ENCODE data around the gene CTLA4.

CTLA4 gene

DNA sequence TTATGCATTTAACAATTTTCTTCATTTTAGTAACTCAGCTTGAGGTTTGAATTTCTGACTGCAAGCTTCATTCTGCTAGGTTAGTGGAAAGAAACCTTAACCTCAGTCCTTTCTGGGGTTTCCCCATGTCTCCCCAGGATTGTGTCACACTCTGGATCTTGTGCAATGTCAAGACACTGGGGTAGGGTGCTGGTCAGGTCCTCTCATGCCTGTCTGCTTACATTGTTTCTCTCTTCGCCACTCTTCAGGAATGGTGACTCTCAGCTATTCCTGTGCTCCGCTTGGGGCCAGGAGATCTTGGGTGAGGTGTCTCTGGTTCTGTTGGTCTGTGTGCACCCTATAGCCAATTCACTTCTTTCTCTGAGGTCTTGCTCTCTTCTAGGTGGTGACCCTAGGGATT is 23.9 kb downstream of the CTLA4 start:
- no peak for DNase-seq (ENCODE audit: low spot score)

DNA sequence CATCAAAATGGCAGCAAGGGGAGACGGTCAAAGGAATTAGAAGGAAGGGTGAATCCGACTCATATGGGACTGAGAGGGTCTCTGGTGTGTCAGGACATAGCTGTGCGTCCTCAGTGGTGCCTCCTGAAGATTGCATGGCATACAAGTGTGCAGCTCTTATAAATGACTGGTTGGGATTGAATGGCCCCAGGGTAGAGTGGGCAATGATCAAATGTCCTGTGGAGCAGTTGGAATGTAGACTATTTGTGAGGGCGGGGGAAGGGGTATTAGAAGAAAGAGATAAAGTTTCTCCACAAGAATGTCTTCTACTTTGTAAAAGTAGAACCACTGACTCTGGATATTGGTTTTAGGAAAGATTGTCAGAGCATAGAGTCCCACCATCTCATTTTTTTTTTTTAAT is 24.6 kb downstream of the CTLA4 start:
- DNase-seq (ENCODE audit: low spot score), result no peak

DNA sequence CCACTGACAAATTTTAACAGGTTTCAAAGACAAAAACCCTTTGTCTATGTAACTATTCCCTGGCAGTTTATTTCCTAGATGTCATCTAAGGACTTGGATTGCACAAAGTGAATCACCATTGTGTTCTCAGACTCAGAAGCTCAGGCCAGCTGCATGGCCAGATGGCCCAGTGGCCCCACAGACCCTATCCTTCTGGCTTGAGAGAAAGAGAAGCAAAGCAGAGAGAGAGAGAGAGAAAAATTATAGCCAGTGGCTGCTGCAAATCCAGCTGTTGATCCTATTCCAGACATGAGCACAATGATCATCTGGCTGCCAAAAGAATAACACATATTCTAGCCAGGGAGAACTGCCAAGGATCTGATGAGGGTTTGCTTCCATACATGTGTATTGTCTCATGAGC is 25.8 kb downstream of the CTLA4 start:
- DNase-seq (ENCODE audit: low spot score), result no peak

DNA sequence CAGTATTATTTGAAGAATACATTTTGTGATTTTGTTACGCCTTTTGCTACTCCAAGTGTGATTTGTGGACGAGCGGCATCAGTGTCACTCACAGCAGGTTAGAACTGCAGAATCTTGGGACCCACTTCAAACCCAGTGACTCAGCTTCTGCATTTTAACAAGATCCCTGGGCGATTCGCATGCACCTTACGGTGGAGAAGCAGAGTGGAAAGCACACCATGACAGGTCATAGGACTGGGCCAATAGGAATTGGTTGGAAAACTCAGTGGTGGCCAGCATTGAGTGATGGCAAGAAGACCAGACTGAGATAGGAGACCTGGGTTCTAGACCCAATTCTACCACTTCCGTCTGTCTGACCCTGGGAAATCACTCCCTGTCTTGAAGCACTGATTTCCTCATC is 26.3 kb downstream of the CTLA4 start:
- DNase-seq (ENCODE audit: low spot score), result no peak

DNA sequence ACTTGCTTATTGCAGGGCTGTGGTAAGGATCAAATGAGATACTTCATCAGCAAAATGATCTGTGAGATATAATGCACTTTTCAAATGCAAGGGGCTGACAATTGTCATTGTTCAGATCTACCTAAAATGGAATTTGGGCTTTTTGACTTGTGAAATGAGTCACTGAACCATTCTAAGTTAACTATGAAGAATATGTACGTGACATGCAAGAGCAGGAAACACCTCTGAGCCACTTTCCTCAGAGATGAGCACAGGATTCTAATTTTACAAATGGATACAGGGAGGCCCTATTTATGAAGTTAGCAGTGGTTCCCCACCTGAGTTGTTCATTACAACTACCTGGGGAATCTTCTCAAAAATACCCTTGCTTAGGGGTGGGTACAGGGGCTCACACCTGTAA is 26.7 kb downstream of the CTLA4 start:
- DNase-seq (ENCODE audit: low spot score), result no peak

DNA sequence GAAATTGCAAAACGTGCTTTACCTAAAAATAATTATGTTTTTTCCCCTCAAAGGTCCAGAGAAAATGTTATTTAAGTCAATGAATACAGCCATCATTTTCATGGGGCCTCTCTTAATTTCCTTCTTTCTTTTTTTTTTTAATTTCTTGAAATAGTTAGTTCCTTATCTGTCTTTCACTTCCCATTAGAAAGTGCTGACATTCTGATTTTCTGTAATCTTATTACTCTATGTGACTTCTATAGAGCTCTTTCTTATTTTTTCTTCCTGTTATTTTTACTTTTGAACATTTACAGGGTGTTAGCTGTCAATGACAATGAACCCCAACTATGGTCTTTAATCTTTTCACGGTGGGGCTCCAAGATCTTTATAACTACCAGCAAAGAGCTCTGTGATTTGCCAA is 30.0 kb downstream of the CTLA4 start:
- DNase-seq (ENCODE audit: low spot score), result no peak

DNA sequence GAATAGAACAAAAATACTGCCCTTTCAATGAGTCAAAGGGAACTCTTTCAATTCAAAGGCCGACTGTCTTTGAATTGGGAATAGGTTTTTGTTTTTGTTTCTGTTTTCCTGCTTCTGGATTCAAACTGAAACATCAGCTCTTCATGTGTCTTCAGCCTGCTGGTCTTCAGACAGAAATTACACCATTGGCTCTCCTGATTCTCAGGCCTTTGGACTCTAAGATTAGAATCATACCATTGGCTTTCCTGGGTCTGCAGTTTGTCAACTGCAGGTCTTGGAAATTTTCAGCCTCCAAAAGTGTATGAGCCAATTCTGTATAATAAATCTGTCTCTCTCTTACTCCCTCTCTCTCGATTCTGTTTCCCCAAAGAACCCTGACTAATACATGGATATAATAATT is 31.1 kb downstream of the CTLA4 start:
- no peak for DNase-seq (ENCODE audit: low spot score)

DNA sequence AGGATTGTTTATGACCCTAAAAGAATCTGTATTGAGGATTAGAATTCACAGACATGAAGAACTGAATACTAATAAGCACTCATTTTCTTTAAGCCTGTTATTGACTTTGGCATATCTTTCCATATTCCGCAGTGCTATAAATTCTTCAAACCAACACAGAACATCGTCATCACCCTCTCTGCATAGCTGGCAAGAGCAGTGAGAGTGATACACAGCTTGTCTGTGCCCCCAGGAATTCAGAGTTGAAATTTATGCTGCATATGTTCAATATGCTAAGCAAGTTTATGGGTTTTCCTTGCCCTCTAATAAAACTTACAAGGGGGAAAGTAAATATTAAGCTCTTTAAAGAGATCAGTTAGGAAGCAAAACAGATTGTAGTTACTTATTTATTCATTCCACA is 32.7 kb downstream of the CTLA4 start:
- no peak for DNase-seq (ENCODE audit: low spot score)

DNA sequence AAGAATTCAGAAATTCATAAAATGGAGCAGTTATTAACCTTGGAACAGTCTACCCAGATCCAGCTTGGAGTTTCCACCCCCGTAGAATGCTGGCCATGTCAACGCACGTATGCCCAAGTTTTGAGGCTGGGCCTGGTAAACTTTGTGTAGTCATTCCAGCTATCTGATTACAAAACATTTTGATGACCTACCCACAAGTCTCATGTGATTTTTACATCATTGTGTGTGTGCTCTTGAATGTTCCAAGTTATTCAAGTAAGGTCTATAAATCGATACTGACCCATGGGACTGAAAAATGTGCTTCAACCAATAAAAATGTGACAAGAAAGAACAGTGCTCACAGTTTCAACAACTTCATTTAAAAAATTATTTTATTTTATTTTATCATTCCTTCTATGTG is 36.5 kb downstream of the CTLA4 start:
- no peak for DNase-seq (ENCODE audit: low spot score)

DNA sequence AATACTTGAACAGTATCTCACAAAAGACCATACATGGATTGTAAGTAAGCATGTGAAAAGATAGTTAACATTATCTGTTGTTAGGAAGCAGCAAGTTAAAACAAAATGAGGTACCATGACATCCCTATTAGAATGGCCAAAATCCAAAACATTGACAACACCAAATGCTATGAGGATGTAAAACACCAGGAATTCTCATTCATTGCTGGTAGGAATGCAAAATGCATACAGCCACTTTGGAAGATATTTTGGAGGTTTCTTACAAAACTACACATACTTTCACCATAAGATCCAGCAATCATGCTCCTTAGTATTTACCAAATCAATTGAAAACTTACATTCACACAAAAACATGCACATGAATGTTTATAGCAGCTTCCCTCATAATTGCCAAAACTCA is 38.1 kb downstream of the CTLA4 start:
- no peak for DNase-seq (ENCODE audit: low spot score)

DNA sequence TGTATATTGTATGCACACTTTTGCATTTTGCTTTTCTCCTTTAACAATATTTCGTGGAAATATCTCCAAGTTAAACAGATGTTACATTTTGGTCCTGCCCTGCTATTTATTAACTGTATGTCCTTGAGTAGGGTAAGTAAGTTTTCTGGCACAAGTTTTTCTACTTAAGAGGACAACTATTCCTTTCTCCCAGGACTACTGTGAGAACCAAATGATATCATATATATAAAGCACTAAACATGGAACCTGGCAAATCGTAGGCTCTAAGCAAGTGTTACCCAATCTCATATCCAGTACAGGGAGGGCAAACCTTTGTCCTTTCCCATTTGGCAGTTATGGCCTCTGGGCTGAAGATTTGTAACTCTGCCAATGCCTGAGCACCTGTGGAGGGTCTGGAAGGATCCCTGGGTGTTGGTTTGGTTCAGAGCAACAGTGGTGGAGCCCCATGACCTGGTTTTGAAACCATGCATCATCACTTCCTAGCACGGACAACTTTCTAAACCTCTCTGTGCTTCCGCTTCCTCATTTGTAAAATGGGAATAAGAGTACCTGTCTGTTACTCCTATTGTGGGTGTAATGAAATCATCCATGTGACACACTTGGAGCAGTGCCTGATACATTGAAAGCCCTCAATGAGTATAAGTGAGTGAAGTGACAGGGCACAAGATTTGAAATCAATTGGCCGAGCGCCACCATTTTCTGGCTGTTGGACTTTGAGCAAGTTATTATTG is 40.7 kb downstream of the CTLA4 start:
- DNase-seq (ENCODE audit: low spot score), result no peak

DNA sequence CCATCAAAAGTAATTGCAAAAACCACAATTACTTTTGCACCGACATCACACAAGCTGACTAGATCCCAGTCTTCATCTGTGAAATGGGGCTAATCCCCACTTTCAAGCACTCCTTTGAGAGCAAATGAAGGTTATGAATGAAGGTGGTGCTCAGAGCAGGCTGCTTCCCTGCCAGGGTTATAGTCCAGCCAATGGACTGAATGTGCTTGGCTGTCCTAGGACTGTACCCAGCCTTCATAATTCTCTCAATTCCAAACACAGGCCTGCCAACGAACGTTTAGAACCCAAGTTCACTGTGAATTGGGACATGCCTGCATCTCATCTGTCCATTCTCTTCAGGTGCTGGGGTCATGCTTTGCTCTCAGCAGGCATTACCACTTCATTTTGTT is 41.2 kb downstream of the CTLA4 start:
- no peak for DNase-seq (ENCODE audit: low spot score)

DNA sequence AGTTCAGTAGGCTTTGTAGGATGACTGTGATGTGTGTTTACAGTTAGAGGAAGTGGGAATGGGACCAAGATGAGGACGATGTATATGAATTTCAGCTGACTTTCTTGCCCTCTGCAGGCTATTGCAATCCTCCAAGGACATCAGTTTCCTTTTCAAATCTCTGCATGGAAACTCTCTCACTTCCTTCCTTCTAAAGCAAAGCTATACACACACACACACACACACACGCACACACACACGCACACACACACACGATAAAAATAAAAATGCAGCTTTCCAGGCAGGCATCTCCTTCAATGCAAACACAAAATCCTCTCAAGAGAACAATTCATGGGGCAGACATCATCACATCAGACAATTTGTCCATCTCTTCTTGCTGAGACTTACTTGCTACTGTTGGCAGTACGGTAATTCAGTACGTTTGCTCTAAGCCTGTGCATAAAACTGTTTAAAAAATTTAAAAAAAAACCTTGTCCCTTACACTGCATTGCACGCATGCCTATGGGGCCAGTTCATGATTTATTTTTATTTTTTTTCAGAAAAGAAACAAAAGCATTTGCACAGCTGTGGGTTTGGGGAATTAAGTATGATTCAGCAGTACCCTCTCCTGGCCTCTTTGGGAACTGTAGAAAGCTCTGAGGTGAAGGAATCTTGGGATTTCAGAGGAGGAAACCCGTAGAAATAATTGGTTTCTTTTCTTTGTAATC is 41.8 kb downstream of the CTLA4 start:
- DNase-seq (ENCODE audit: low spot score), result peak; percentile 29

DNA sequence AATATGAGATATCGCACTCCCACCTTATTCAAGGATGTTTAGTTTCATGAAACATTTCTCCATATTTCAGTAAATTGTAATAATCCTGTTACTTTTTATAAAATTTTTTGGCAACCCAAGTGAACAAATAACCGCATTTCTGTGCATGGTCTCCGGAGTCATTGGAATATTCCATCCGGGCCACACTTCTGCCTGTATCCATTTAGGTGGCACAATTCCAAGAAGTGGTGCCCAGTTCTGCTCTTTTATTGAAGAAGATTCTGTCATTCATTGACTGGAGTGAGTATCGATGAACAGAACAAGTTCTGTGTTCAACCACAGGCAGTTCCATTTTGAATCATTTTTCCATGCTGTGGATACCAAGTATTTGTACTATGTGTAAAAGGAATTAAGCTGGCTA is 42.4 kb downstream of the CTLA4 start:
- DNase-seq (ENCODE audit: low spot score), result no peak

DNA sequence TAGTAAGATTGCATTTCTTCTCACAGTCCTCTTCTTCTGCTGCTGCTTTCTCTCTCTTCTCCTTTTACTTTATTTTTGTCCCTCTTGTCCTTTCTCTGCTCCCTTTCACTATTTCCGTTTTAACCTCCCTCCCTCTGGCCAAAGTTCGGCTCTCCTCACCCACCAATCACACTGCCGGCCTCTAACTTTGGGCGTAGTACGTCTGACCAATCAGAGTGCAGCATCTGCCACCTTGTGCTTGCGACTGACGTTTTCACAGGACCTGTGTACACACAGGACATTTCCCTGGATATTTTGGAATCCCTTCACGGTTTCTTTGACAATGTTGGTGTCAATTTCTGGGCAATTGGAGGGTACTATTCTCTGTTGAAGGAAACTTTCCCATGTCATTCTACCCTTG is 46.4 kb downstream of the CTLA4 start:
- DNase-seq (ENCODE audit: low spot score), result no peak

DNA sequence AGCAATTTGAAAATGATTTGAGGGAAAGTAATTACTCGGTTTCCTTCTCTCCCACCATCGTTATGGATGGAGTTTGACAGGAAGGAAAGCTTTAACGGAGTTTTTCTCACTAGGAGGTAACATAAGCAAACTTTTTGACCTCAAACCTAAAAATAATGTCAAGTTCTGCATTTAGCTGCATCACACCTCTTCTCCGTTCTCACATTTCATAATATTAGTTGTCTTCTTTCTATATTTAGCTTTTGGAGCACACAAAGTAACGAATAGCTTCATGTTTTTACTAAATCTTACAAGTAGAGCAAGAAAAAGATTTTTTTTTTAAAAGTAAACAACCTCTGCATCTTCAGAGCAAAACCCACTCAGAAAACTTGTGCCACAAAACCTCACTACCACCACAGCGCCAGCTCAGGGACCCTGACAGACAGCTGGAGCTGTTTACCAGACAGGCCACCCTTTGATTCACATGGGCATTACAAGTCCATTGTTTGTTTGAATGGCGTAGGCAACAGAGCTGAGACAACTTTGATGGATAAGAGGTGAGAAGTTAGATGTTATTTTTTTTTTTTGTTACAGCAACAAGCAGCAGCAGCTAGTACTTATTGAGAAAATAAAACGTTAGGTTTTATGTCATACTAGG is 47.1 kb downstream of the CTLA4 start:
- no peak for DNase-seq (ENCODE audit: low spot score)

DNA sequence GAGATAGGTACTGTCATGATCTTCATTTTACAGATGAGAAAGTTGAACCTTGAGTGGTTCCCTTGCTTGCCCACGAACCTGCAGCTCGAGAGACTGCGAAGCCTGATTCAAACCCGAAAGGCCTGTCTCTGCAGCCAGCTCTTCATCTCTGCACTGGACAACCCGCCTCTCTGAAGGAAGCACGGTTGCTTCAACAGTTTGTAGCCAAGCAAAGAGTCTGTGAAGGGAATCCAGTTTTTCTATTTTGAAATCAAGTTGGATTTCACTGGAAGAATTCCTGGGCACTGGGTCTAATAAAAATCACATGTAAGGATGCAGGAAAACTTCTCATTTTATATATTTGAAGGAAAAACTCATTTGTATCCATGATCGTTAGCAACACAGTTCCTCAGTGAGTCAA is 47.7 kb downstream of the CTLA4 start:
- no peak for DNase-seq (ENCODE audit: low spot score)

DNA sequence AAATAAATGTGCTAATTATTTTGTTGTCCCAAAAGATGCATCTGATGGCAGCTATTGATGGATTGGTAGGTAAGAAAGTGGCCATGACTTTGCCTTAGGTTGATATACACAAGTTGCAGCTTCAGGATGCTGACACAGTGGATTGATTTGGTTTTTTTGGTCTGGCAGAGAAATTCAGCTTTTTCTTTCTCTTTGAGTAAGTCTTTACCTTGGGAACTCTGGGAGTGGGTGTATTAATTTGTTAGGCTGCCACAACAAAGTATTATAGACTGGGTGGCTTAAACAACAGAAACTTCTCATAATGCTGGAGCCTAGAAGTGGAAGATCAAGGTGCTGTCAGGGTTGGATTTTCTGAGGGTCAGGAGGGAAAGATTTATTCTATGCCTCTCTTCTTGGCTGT is 49.2 kb downstream of the CTLA4 start:
- no peak for DNase-seq (ENCODE audit: low spot score)

DNA sequence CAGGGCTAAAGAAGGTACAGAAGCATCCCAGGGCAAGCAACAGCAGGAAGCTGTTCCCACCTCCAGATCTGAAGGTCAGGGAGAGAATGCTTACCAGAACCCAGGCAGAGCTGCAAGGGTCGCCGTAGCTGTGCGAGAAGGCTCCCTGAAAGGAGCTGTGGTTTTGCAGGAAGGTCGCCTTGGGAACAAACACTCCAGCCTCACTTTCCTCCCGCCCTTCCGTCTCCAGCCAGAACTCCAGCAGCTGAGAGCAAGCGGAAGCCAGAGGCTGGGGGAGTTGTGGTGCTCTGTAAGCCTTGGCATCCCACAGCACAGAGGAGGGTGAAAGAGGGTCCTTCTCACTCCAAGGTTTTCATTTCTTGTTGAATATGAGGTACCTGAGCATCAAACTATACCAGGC is 50.7 kb downstream of the CTLA4 start:
- no peak for DNase-seq (ENCODE audit: low spot score)

DNA sequence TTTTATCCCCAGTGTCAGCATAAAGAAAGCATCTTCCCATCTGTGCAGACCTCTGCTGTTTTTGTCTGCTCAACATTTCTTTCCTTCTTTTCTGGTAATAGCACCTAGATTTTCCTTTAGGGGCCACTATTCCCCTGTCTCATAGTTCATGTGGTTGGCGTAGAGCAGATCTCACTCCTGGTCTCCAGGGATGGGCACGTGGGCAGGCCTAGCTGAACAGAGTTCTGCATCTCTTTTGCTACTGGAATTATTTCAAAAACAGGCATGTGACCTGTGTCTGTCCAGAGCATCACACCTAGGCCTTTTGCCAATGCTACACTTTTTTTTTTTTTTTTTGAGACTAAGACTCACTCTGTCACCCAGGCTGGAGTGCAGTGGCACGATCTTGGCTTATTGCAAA is 51.3 kb downstream of the CTLA4 start:
- DNase-seq (ENCODE audit: low spot score), result no peak
